Calu3 (cell line): ENCODE results near the gene PTCHD1. TPM values are rescaled to one million over a fixed set of nuclear protein-coding genes. Genes with fewer than 3 reads are reported as not detected.

Source experiments
- Bru-seq: library from RNA; stranded (reverse); fragments of 400-500 nt; gene quantifications from one replicate; lab custom pipeline; 2021; lab: Mats Ljungman, UMichigan
- BruChase-seq, 2 experiments: library from RNA; stranded (reverse); fragments of 400-500 nt; gene quantifications; one replicate each; lab custom pipeline; 2021; lab: Mats Ljungman, UMichigan
- BruUV-seq: library from RNA; stranded (reverse); fragments of 400-500 nt; replicated peaks from 2 replicates; lab custom pipeline; 2021; lab: Mats Ljungman, UMichigan
- CTCF ChIA-PET: fragments of 300-600 bp; sonication (Branson Sonifier 250); formaldehyde crosslinking; loops from one replicate; lab custom pipeline; 2022; ENCODE audit warnings: antibody characterized with exemption; lab: Charles Lee
- DNase-seq: peaks from one replicate; pipeline ENCODE4 v3.0.0; 2022
- H3K27ac Mint-ChIP-seq: one replicate; pipeline ENCODE4 v1.8.0; 2022; ENCODE audit warnings: mixed read lengths; ENCODE audit not compliant: unreplicated experiment
- H3K27me3 Mint-ChIP-seq: one replicate; pipeline ENCODE4 v1.8.0; 2022; ENCODE audit warnings: mixed read lengths; ENCODE audit not compliant: unreplicated experiment
- H3K36me3 Mint-ChIP-seq: one replicate; pipeline ENCODE4 v1.8.0; 2022; ENCODE audit warnings: mild to moderate bottlenecking, moderate library complexity, mixed read lengths; ENCODE audit not compliant: insufficient read depth, unreplicated experiment
- H3K4me1 Mint-ChIP-seq: one replicate; pipeline ENCODE4 v1.8.0; 2022; ENCODE audit warnings: mild to moderate bottlenecking, low read depth, mixed read lengths; ENCODE audit not compliant: unreplicated experiment
- H3K4me3 Mint-ChIP-seq: one replicate; pipeline ENCODE4 v1.8.0; 2022; ENCODE audit warnings: mild to moderate bottlenecking, low read depth, moderate library complexity, mixed read lengths; ENCODE audit not compliant: unreplicated experiment
- H3K9me3 Mint-ChIP-seq: one replicate; pipeline ENCODE4 v1.8.0; 2022; ENCODE audit warnings: low read depth, mixed read lengths; ENCODE audit not compliant: unreplicated experiment
- intact Hi-C: fragments of 100-400 bp; cut with micrococcal nuclease; formaldehyde crosslinking; loops from one replicate; pipeline ENCODE4 v1.10.0; 2022; ENCODE audit not compliant: unreplicated experiment
- long read RNA-seq: library from polyadenylated mRNA; stranded (forward); transcript quantifications from one replicate; pipeline ENCODE4 v2.0.0, GENCODE V29; 2022
- total RNA-seq: library from RNA; stranded (reverse); gene quantifications from 2 replicates; pipeline ENCODE4 v1.2.3, GENCODE V29; 2022
- TF ChIP-seq, protein P1 (sequence below): fragments of 200-600 bp; IDR thresholded peaks from one replicate; pipeline ENCODE4 v1.8.0; 2022; ENCODE audit warnings: antibody characterized with exemption; ENCODE audit not compliant: unreplicated experiment

PTCHD1 gene
- total RNA-seq (0.07 TPM in 1 of 2 replicates, not detected in the other), Bru-seq, nascent RNA (percentile 19 among the genes with signal in this experiment), BruChase-seq, experiment 1, labeled RNA remaining after a 6-hour chase (percentile 12 among the genes with signal in this experiment), BruChase-seq, experiment 2, labeled RNA remaining after a 2-hour chase (percentile 10 among the genes with signal in this experiment)
- long read RNA-seq, partial matches to known transcripts, result 0 of 1 reads
- long read RNA-seq, other reads (novel, unspliced or antisense), result 1 of 1 reads

DNA sequence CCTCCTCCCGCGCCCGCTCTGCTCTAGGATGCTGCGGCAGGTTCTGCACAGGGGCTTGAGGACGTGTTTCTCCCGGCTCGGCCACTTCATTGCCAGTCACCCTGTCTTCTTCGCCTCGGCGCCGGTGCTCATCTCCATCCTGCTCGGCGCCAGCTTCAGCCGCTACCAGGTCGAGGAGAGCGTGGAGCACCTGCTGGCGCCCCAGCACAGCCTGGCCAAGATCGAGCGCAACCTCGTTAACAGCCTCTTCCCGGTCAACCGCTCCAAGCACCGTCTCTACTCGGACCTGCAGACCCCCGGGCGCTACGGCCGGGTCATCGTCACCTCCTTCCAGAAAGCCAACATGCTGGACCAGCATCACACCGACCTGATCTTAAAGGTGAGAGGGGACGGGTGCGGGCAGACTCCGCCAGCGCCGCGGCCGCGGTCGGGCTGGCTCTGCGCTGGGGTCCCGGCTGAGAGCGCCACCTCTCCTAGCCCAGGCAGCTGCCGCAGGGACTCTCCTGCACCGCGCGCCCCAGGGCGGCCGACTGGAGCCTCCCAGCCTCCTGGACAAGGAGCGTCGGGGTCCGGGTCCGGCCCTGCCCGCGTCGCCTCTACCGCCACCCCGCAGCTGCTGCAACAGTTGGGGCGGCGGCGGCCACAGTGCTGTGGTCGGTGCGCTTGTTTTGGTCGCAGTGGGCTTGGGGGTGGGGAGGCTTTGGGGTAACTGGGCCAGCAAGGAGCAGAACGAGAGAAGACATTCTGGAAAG is at the start of gene PTCHD1:
Gene PTCHD1, plus strand, starts transcription at position 2 of the 752 bp plus-strand sequence. Its CDS starts 27 bp downstream, at position 29.
- peak within 1 kb of the TSS; percentile 44 for H3K27ac Mint-ChIP-seq
- DNase-seq, result peak; percentile 12
- H3K27me3 Mint-ChIP-seq, result peaks cover 78% of the 10 kb centered on the region
- peaks cover 9% of the 10 kb centered on the region for H3K36me3 Mint-ChIP-seq
- BruUV-seq, result no TSS peak
- peaks cover 12% of the 10 kb centered on the region for H3K4me1 Mint-ChIP-seq
- no peaks in the 10 kb centered on the region for H3K9me3 Mint-ChIP-seq
- CTCF ChIA-PET, result no interaction called here
- intact Hi-C loops, result no loop called here
- peak within 1 kb of the TSS; percentile 76 for H3K4me3 Mint-ChIP-seq
- TF ChIP-seq, protein P1, sequence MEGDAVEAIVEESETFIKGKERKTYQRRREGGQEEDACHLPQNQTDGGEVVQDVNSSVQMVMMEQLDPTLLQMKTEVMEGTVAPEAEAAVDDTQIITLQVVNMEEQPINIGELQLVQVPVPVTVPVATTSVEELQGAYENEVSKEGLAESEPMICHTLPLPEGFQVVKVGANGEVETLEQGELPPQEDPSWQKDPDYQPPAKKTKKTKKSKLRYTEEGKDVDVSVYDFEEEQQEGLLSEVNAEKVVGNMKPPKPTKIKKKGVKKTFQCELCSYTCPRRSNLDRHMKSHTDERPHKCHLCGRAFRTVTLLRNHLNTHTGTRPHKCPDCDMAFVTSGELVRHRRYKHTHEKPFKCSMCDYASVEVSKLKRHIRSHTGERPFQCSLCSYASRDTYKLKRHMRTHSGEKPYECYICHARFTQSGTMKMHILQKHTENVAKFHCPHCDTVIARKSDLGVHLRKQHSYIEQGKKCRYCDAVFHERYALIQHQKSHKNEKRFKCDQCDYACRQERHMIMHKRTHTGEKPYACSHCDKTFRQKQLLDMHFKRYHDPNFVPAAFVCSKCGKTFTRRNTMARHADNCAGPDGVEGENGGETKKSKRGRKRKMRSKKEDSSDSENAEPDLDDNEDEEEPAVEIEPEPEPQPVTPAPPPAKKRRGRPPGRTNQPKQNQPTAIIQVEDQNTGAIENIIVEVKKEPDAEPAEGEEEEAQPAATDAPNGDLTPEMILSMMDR, result no peak

DNA sequence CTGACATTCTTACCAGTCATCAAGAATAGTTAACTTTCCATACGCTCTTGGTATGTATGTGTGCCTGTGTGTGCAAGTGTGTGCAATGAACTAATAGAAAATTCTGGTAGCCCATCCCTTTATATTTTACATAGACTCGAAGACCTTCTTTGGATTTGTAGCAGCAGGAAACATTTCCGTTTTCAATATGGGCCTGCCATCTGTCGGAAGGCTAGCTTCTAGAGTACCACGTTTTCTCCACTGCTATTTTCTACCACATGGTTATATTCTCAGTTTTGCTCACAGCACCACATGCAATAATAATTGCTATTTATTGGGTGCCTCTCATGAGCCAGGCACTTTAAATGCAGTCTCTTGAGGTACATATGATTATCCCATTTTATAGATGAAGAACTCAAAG is 47.9 kb upstream of the PTCHD1 start:
- H3K4me3 Mint-ChIP-seq, result no peak overlapping the region
- CTCF ChIA-PET, result no interaction called here
- DNase-seq, result no peak
- no peaks in the 10 kb centered on the region for H3K4me1 Mint-ChIP-seq
- no peaks in the 10 kb centered on the region for H3K27me3 Mint-ChIP-seq
- H3K36me3 Mint-ChIP-seq, result no peaks in the 10 kb centered on the region
- no TSS peak for BruUV-seq
- TF ChIP-seq, protein P1, result no peak
- intact Hi-C loops, result no loop called here
- H3K27ac Mint-ChIP-seq, result no peak overlapping the region
- no peaks in the 10 kb centered on the region for H3K9me3 Mint-ChIP-seq

DNA sequence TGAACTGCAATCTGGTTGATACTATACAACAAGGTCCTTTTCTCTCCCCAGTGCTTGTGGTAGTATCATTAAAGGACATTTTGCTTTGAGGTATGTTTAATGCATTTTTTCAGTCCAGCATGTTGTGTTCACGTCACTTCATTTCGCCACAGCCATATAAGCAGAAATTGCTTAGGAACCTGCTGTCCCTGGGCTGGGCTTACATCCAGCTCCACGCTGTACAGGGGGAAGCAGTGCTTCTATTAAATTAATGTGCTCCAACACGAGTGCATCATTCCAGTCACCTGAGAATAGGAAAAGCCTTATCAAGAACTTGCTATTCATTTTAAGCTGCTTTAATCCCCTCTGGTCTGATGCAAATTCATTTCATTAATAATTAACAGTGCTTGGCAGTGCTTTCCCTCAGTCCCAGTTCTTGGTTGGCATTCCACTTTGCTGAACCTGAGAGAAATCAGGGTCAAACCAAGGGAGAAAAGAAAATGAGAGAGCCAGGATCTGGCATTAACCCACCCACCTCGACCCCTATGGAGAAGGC is 47.4 kb upstream of the PTCHD1 start:
- no TSS peak for BruUV-seq
- TF ChIP-seq, protein P1, result no peak
- no peak for DNase-seq
- intact Hi-C loops, result no loop called here
- Mint-ChIP-seq H3K4me3 (no peak overlapping the region), H3K27ac (no peak overlapping the region), H3K4me1 (no peaks in the 10 kb centered on the region), H3K9me3 (no peaks in the 10 kb centered on the region), H3K27me3 (no peaks in the 10 kb centered on the region), H3K36me3 (no peaks in the 10 kb centered on the region)
- CTCF ChIA-PET, result interaction anchor here (0.6 kb wide), 1 partner anchor 570 kb away, joined by 4 read pairs; no protein-coding TSS in a partner anchor

DNA sequence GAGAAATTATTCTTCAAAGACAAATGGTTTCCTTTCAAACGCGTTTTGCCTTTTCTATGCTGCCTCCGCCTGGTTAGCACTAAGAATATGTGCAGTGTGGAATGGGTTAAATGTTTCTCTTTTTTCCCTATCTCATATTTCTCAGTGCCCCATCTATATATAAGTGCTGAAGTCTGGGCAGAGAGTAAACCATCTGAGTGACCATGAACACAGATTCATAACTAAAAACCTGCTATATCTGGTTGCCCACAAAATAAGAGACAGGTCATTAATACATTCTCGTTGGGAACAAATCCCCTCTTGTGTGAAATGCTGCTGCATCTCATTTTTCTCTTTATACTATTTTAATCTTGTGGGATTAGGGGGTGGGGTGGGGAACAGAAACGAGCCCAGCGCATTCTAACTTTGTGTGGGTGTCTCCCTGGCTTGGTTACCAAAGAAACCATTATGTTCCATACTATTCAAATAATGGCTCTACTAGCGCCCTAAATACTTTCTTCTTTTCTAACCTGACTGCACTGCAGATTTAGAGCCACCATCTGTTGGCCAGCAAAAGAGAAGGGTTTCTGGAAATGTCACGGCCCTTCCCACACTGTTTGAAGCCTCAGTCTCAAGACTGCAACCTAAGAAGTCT is 42.2 kb upstream of the PTCHD1 start:
- DNase-seq, result no peak
- peaks cover 1% of the 10 kb centered on the region for H3K27me3 Mint-ChIP-seq
- TF ChIP-seq, protein P1, result no peak
- CTCF ChIA-PET, result no interaction called here
- H3K27ac Mint-ChIP-seq, result no peak overlapping the region
- no peaks in the 10 kb centered on the region for H3K36me3 Mint-ChIP-seq
- no peaks in the 10 kb centered on the region for H3K9me3 Mint-ChIP-seq
- no peak overlapping the region for H3K4me3 Mint-ChIP-seq
- no TSS peak for BruUV-seq
- intact Hi-C loops, result no loop called here
- no peaks in the 10 kb centered on the region for H3K4me1 Mint-ChIP-seq
